SK-N-SH (cell line): Measurements from ENCODE around the gene CNTN2. TPM values are rescaled to one million over a fixed set of nuclear protein-coding genes. Genes with fewer than 3 reads are reported as not detected.

Experiments
- CTCF ChIA-PET: fragments of 300-600, 350-600 bp; formaldehyde crosslinking; extraction: SDS; loops from one replicate; lab custom pipeline; 2021; lab: Yijun Ruan, JAX
- POLR2A ChIA-PET: fragments of 350-600 bp; sonication (Branson Sonifier 250); formaldehyde crosslinking; extraction: SDS; loops from one replicate; lab custom pipeline; 2020; ENCODE audit warnings: antibody characterized with exemption, inconsistent platforms; lab: Yijun Ruan, JAX
- DNase-seq: peaks from one replicate; pipeline ENCODE4 v3.0.0; 2012
- H2AFZ ChIP-seq: fragments of 200-600 bp; sonication (generic); 2 replicates; pipeline ENCODE4 v1.8.1; 2016; ENCODE audit warnings: antibody characterized with exemption, mild to moderate bottlenecking, low read depth
- H3F3A ChIP-seq: fragments of 200-600 bp; sonication (generic); replicated peaks from 2 replicates; pipeline ENCODE3; 2016; ENCODE audit warnings: antibody characterized with exemption, mild to moderate bottlenecking; ENCODE audit not compliant: insufficient read depth
- H3K27ac ChIP-seq, 2 experiments: fragments of 200-500 bp in 1 of 2; fragments of 200-600 bp in 1 of 2; sonication (Bioruptor generic) in 1 of 2; sonication (generic), shearing (Covaris generic) in 1 of 2; 2 replicates each; pipeline versions ENCODE4 v1.5.1 to v1.6.1; 2014 to 2016; ENCODE audit warnings: low read depth in 2 of 2, inconsistent platforms in 1 of 2, low read length in 1 of 2, mild to moderate bottlenecking in 1 of 2, mixed read lengths in 1 of 2
- H3K27me3 ChIP-seq: fragments of 200-600 bp; sonication (generic), shearing (Covaris generic); 2 replicates; pipeline ENCODE4 v1.6.1; 2016; ENCODE audit warnings: mixed run types; ENCODE audit not compliant: insufficient read depth
- H3K36me3 ChIP-seq, 2 experiments: fragments of 200-500 bp in 1 of 2; fragments of 200-600 bp in 1 of 2; sonication (Bioruptor generic) in 1 of 2; sonication (generic) in 1 of 2; replicated peaks in 1 of 2; 2 replicates each; pipeline versions ENCODE3 to v1.5.1; 2014 to 2016; ENCODE audit warnings: low read length in 1 of 2, mild to moderate bottlenecking in 1 of 2; ENCODE audit not compliant: insufficient read depth in 2 of 2, control insufficient read depth in 1 of 2
- H3K4me1 ChIP-seq, 2 experiments: fragments of 200-500 bp in 1 of 2; fragments of 200-600 bp in 1 of 2; sonication (Bioruptor generic) in 1 of 2; sonication (generic), shearing (Covaris generic) in 1 of 2; 2 replicates each; pipeline versions ENCODE4 v1.5.1 to v1.6.1; 2014 to 2016; ENCODE audit warnings: low read depth in 1 of 2, low read length in 1 of 2, mixed run types in 1 of 2; ENCODE audit not compliant: insufficient read depth in 2 of 2, control insufficient read depth in 1 of 2
- H3K4me2 ChIP-seq: fragments of 200-600 bp; sonication (generic), shearing (Covaris generic); 2 replicates; pipeline ENCODE4 v1.6.1; 2017; ENCODE audit warnings: mixed run types
- H3K4me3 ChIP-seq, 2 experiments: fragments of 200-500 bp in 1 of 2; fragments of 200-600 bp in 1 of 2; sonication (Bioruptor generic) in 1 of 2; sonication (generic), shearing (Covaris generic) in 1 of 2; 2 replicates each; pipeline versions ENCODE4 v1.5.1 to v1.8.1; 2014 to 2016; ENCODE audit warnings: low read depth in 2 of 2, inconsistent platforms in 1 of 2, low read length in 1 of 2, mild to moderate bottlenecking in 1 of 2, mixed read lengths in 1 of 2, moderate library complexity in 1 of 2
- H3K79me2 ChIP-seq: fragments of 200-600 bp; sonication (generic); 2 replicates; pipeline ENCODE4 v1.8.1; 2017; ENCODE audit warnings: mild to moderate bottlenecking; ENCODE audit not compliant: insufficient read depth
- H3K9ac ChIP-seq: fragments of 200-600 bp; sonication (generic); 2 replicates; pipeline ENCODE4 v1.6.1; 2017; ENCODE audit warnings: mixed run types
- H3K9me2 ChIP-seq: fragments of 200-600 bp; sonication (generic); 2 replicates; pipeline ENCODE4 v1.6.1; 2017; ENCODE audit warnings: mixed run types
- H3K9me3 ChIP-seq: fragments of 200-600 bp; sonication (generic); 2 replicates; pipeline ENCODE4 v1.6.1; 2017; ENCODE audit warnings: mixed run types, mild to moderate bottlenecking, moderate library complexity
- H4K20me1 ChIP-seq: fragments of 200-600 bp; sonication (generic); 2 replicates; pipeline ENCODE4 v1.6.1; 2017; ENCODE audit warnings: mild to moderate bottlenecking, mixed run types; ENCODE audit not compliant: insufficient read depth
- ELF1 ChIP-seq: IDR thresholded peaks from 2 replicates; pipeline ENCODE4 v1.4.0; 2012
- EP300 ChIP-seq, 2 experiments: IDR thresholded peaks; 2 replicates each; pipeline versions ENCODE4 v1.4.0 to v1.6.1; 2012; ENCODE audit warnings: borderline replicate concordance in 1 of 2, low read depth in 1 of 2, low read length in 1 of 2
- EZH2phosphoT487 ChIP-seq: fragments of 200-600 bp; sonication (generic); IDR thresholded peaks from 2 replicates; pipeline ENCODE4 v1.6.1; 2017; ENCODE audit warnings: low read depth, mixed run types, mild to moderate bottlenecking, antibody characterized with exemption, moderate library complexity, borderline replicate concordance
- FOSL2 ChIP-seq: IDR thresholded peaks from 2 replicates; pipeline ENCODE4 v1.4.0; 2012; ENCODE audit warnings: low read depth, mild to moderate bottlenecking, moderate library complexity, borderline replicate concordance
- FOXM1 ChIP-seq: IDR thresholded peaks from 2 replicates; pipeline ENCODE4 v1.4.0; 2012; ENCODE audit warnings: low read depth, mild to moderate bottlenecking
- GABPA ChIP-seq: IDR thresholded peaks from 2 replicates; pipeline ENCODE4 v1.4.0; 2012; ENCODE audit warnings: low read depth, mild to moderate bottlenecking
- GATA2 ChIP-seq: sonication (generic); formaldehyde crosslinking; IDR thresholded peaks from 2 replicates; pipeline ENCODE4 v1.5.0; 2020; ENCODE audit warnings: mild to moderate bottlenecking, missing genetic modification reagents
- JUND ChIP-seq: IDR thresholded peaks from 2 replicates; pipeline ENCODE4 v1.4.0; 2012
- MAX ChIP-seq: IDR thresholded peaks from 2 replicates; pipeline ENCODE4 v1.4.0; 2012; ENCODE audit warnings: low read depth
- NFIC ChIP-seq: IDR thresholded peaks from 2 replicates; pipeline ENCODE4 v1.4.0; 2012; ENCODE audit warnings: borderline replicate concordance
- NRF1 ChIP-seq: IDR thresholded peaks from 2 replicates; pipeline ENCODE4 v1.6.1; 2012; ENCODE audit warnings: low read depth, mild to moderate bottlenecking, low read length
- POLR2AphosphoS5 ChIP-seq: IDR thresholded peaks from 2 replicates; pipeline ENCODE4 v1.6.1; 2012; ENCODE audit warnings: low read depth, low read length
- RXRA ChIP-seq: IDR thresholded peaks from 2 replicates; pipeline ENCODE4 v1.4.0; 2012; ENCODE audit warnings: low read depth, mild to moderate bottlenecking, borderline replicate concordance
- SIN3A ChIP-seq: IDR thresholded peaks from 2 replicates; pipeline ENCODE4 v1.6.1; 2012; ENCODE audit warnings: low read depth, mild to moderate bottlenecking, low read length, moderate library complexity, borderline replicate concordance
- TCF12 ChIP-seq: IDR thresholded peaks from 2 replicates; pipeline ENCODE4 v1.4.0; 2012
- TEAD4 ChIP-seq: IDR thresholded peaks from 2 replicates; pipeline ENCODE4 v1.4.0; 2012; ENCODE audit warnings: mild to moderate bottlenecking, borderline replicate concordance; ENCODE audit not compliant: insufficient read depth
- USF1 ChIP-seq: IDR thresholded peaks from 2 replicates; pipeline ENCODE4 v1.4.0; 2012; ENCODE audit warnings: low read depth, borderline replicate concordance
- YY1 ChIP-seq: IDR thresholded peaks from 2 replicates; pipeline ENCODE4 v1.4.0; 2012; ENCODE audit warnings: low read depth, mild to moderate bottlenecking
- WGBS: methylation state at CpG from one replicate; pipeline ENCODE4 v1.1.6; 2017; ENCODE audit warnings: low lambda C conversion rate; 5-methylcytosine and 5-hydroxymethylcytosine counted together
- polyA plus RNA-seq, 3 experiments: library from polyadenylated mRNA; depleted of rRNA; stranded (reverse); fragments of >200 nt; gene quantifications; 2 replicates each; pipeline ENCODE4 v1.2.3, GENCODE V29; 2012
- TF ChIP-seq, protein P1 (sequence below): IDR thresholded peaks from 2 replicates; pipeline ENCODE4 v1.4.0; 2012; ENCODE audit warnings: low read depth, borderline replicate concordance

Gene CNTN2
- polyA plus RNA-seq, 1 of the 3 experiments (the other 2 are of a cell fraction), result 0.02 TPM

DNA sequence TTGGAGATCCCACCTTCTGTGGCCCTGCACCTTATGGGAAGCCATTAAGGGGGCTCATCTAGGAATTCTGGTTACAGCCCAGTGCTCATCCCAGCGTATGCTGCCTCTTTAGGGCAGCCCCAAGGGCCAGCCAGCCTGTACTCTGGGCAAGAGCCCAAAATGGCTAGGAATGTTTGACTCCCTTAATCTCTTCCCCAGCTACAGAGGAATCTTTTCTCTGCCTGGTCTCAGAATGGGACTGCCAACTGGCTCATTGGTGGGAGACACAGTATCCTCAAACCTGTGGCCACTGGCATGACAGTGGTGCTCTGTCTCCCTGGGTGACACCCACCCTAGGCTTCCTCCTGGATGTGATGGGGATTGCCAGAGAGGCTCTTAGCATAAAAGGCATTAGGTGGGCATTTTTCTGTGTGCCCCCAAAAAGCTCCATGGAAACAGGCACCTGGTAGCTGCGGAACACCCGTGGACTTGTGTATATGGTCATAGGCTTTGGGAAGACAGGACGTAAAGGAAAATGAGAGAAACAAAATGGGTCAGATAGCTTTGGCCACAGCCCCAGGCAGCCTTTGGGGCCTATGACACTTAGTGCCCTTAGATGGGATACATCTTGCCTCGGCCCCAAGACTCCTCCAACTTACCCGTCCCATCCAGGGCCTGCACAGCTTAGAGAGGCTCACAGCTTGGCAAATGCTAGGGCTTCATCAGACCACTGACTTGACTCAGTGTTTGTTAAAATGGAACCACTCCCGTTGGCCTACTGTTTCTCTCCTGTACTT is 34.3 kb downstream of the CNTN2 start:
- no peak overlapping the region for H2AFZ ChIP-seq
- no peak overlapping the region; a peak in 1 of 4 replicates for H3K4me3 ChIP-seq
- H3K9me2 ChIP-seq, result no peaks in the 10 kb centered on the region
- H3K36me3 ChIP-seq, result peaks cover 0 to 7% of the 10 kb centered on the region in 2 experiments
- no peak overlapping the region for H3K4me2 ChIP-seq
- H3K9ac ChIP-seq, result no peak overlapping the region
- ChIA-PET CTCF (interaction anchor here (0.6 to 6.2 kb wide), 10 partner anchors 8 to 1065 kb away, joined by 3 to 58 read pairs (median 4); no protein-coding TSS in a partner anchor), POLR2A (no interaction called here)
- 82% methylated on average over 5 of the region's 7 CpGs for WGBS
- H3K9me3 ChIP-seq, result no peaks in the 10 kb centered on the region
- no peaks in the 10 kb centered on the region for H4K20me1 ChIP-seq
- peaks cover 3% of the 10 kb centered on the region for H3F3A ChIP-seq
- H3K4me1 ChIP-seq, result no peaks in the 10 kb centered on the region; a peak in 1 of 4 replicates
- TF ChIP-seq YY1 (no peak), SIN3A (no peak), NFIC (no peak), GABPA (no peak), MAX (no peak), EZH2phosphoT487 (no peak), FOSL2 (no peak), FOXM1 (no peak), TEAD4 (no peak), NRF1 (no peak), EP300 (IDR thresholded peaks at IDR 0.05; ENCODE audit: borderline replicate concordance in 1 of 2, low read depth in 1 of 2, low read length in 1 of 2) (no peak), GATA2 (no peak), JUND (no peak), USF1 (no peak), TCF12 (no peak), RXRA (no peak), ELF1 (no peak), POLR2AphosphoS5 (no peak)
- TF ChIP-seq, protein P1, sequence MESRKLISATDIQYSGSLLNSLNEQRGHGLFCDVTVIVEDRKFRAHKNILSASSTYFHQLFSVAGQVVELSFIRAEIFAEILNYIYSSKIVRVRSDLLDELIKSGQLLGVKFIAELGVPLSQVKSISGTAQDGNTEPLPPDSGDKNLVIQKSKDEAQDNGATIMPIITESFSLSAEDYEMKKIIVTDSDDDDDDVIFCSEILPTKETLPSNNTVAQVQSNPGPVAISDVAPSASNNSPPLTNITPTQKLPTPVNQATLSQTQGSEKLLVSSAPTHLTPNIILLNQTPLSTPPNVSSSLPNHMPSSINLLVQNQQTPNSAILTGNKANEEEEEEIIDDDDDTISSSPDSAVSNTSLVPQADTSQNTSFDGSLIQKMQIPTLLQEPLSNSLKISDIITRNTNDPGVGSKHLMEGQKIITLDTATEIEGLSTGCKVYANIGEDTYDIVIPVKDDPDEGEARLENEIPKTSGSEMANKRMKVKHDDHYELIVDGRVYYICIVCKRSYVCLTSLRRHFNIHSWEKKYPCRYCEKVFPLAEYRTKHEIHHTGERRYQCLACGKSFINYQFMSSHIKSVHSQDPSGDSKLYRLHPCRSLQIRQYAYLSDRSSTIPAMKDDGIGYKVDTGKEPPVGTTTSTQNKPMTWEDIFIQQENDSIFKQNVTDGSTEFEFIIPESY, result no peak
- H3K27ac ChIP-seq, result no peak overlapping the region
- no peaks in the 10 kb centered on the region for H3K79me2 ChIP-seq
- DNase-seq, result no peak
- H3K27me3 ChIP-seq, result no peaks in the 10 kb centered on the region
